C4-2B (cell line): ENCODE results near the gene IKZF4.

Source experiments
- H3K27ac ChIP-seq: fragments of 450-650 bp; 2 replicates; pipeline ENCODE4 v1.5.1; 2017
- CTCF ChIP-seq: fragments of 450-650 bp; conservative IDR thresholded peaks from 2 replicates; pipeline ENCODE4 v1.5.1; 2017; ENCODE audit warnings: mild to moderate bottlenecking
- ZFX ChIP-seq: fragments of 450-650 bp; IDR thresholded peaks from 2 replicates; pipeline ENCODE4 v1.6.1; 2017

Gene IKZF4

GRCh38 chr12:56017181-56017580 is 3.7 kb upstream of the IKZF4 start:
- no peak overlapping the region for H3K27ac ChIP-seq
- TF ChIP-seq CTCF (no peak), ZFX (no peak)

GRCh38 chr12:56018356-56018755 is 2.5 kb upstream of the IKZF4 start:
- H3K27ac ChIP-seq, result no peak overlapping the region
- TF ChIP-seq ZFX, result no peak
- TF ChIP-seq CTCF, result no peak

- TF ChIP-seq ZFX (no peak), CTCF (no peak)
Observed at GRCh38 chr12:56021889-56022497, 1.1 kb downstream of the IKZF4 start.

GRCh38 chr12:56028511-56029165 is 7.8 kb downstream of the IKZF4 start:
- TF ChIP-seq CTCF, result no peak
- TF ChIP-seq ZFX, result no peak
- H3K27ac ChIP-seq, result peak overlapping the region; percentile 56

More at GRCh38 chr12:56021889-56022497, 1.1 kb downstream of the IKZF4 start:
- H3K27ac ChIP-seq, result no peak overlapping the region

GRCh38 chr12:56029166-56029519 is 8.3 kb downstream of the IKZF4 start:
- H3K27ac ChIP-seq, result peak overlapping the region; percentile 56
- TF ChIP-seq ZFX, result no peak
- TF ChIP-seq CTCF, result no peak

- TF ChIP-seq CTCF, result peak; percentile 87
- no peak for TF ChIP-seq ZFX
- peak overlapping the region; percentile 56 for H3K27ac ChIP-seq
Observed at GRCh38 chr12:56029666-56030293, 8.9 kb downstream of the IKZF4 start.

- H3K27ac ChIP-seq, result no peak overlapping the region
- TF ChIP-seq ZFX, result no peak
- TF ChIP-seq CTCF, result no peak
Observed at GRCh38 chr12:56031987-56032386, 11.1 kb downstream of the IKZF4 start.
